ENCODE data around the gene GSTA3.
"Not testable (repeated sequence)": the region's sequence is repeated elsewhere in the genome, so short reads cannot be mapped to it uniquely, and the experiment has no call there.

The GSTA3 gene

GRCh38 chr6:52909531-52909930, at the start of gene GSTA3:
GSTA3 (minus strand) TSS chr6:52909698; CDS start chr6:52905834, 3,864 bp downstream.
- DNase-seq (ENCODE audit: low spot score): no peak

DNA sequence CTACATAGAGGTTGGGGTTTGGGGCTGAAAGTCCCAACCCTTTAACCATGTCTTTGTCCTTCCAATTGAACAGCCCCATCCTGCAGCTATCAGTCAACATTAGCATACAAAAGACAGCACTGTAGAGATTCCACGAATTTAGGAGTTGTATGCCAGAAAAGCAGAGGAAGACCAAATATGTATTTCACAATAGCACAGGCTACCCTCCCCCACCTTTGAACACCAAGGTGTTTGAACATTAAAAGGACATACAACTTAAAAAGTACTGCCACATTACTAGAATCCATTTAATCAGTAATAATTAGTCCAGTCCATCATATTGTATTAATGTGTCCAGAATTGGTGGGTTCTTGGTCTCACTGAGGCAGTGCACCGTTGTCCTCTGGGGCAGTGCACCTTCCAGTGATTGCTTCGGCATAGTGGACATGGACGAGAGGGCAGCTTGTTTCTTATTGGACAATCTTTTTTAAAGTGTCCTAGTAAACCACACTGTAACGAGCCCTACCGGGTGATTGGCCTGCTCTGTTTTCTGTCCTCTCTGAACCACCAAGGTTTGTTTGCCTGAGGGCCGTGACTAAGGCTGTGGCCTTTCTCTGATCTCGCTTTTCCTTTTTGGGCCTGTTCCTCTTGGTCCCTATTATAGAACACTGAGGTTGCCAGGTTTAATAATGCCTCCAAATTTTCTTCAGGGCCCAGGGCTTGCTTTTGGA, 49.2 kb upstream of the GSTA3 start:
- no peak for DNase-seq (ENCODE audit: low spot score)

DNA sequence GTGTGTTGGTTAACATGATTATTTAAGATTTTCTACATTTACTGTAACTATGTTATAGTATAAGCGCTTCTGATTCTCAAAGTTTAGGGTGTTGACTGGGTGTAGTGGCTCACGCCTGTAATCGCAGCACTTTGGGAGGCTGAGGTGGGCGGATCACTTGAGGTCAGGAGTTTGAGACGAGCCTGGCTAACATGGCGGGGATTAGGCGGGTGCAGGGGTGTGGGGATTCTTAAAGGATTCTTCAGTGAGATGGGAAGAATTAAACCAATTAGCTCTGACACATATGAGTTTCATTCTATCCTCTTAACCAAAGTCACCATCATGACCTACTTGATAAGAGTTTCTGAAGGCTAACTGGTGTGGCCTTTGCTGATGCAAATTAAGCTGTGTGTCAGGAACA, 46.4 kb upstream of the GSTA3 start:
- no peak for DNase-seq (ENCODE audit: low spot score)

DNA sequence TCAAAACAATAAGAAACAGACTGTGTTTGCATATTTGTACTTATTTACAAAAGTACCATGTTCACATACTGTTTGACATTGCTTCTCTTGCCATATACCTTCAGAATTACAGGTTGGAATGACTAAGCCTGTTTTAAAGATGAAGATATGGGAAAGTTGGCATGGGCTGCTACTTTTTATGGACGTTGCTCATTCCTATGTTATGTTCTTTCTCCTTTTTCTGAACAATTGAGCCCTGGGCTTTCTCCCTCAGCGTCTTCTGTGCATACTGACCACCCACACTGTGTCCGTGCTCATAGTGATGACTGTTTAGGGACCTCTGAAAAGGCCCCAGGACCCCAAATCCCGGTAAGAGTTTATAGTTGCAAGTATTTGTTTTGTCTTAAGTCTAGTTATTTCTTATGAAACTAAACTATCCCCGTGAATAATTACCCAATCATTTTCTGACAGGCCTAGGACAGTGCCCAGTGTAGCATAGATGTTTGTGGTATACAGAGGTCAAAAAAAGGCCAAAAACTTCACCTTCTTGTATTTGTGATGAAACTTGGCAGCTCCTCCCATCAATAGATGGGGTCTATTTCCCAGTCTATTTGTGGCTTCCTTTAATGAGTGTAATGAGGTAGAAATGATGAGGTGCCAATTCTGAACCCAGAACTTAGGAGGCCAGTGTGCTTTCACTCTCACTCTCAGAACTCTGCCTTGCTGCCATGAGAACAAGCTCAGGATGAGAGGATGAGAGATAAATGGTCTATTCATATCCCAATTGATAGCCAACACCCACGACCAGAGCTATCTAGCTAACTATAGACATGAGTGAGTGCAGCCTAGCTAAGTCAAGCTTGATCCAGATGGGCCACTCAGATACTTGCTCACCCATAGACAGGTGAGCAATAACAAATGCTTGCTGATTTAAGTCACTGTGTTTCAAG, 44.7 kb upstream of the GSTA3 start:
- DNase-seq (ENCODE audit: low spot score): no peak

- DNase-seq (ENCODE audit: low spot score): no peak
Measured at GRCh38 chr6:52946306-52946705, 36.8 kb upstream of the GSTA3 start.

- DNase-seq (ENCODE audit: low spot score): not testable (repeated sequence)
Measured at GRCh38 chr6:52942821-52943220, 33.3 kb upstream of the GSTA3 start.

DNA sequence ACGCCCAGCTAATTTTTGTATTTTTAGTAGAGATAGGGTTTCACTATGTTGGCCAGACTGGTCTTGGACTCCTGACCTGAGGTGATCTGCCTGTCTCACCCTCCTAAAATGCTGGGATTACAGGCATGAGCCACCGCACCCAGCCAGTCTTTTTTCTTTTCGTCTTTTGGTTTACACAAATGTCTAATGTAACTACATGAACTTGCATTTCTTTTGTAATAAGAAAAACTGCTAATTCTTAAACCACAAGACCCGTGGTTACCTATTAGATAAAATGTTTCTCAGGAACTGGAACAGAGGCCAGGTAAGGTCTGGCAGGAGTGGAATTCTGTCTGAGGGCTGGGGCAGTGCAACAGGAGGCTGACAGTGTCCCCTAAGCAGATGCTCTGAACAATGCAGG, 32.7 kb upstream of the GSTA3 start:
- DNase-seq (ENCODE audit: low spot score): no peak

DNA sequence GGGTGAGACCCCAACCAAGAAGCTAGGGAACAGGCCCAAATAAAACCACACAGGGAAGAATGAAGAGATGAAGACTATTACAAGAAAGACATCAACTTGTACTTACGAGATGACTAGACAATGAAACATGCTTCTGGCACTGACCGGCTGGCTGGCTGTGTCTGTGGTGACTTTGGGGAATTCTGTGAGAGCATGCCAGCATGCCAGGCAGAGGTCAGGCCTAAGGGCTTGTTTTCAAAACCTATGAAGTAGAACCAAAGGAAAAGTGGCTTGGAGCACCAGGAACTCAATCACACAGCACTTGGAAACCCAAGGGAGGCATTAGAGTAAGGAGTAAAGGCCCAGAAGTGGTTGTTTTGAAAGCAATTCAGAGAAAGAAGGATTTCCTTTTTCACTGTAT, 28.4 kb upstream of the GSTA3 start:
- DNase-seq (ENCODE audit: low spot score): no peak

- DNase-seq (ENCODE audit: low spot score): no peak
Measured at GRCh38 chr6:52933778-52934177, 24.3 kb upstream of the GSTA3 start.

GRCh38 chr6:52931351-52931750, 21.9 kb upstream of the GSTA3 start:
- no peak for DNase-seq (ENCODE audit: low spot score)

GRCh38 chr6:52929321-52930164, 20.0 kb upstream of the GSTA3 start:
- no peak for DNase-seq (ENCODE audit: low spot score)

GRCh38 chr6:52927451-52927850, 18.0 kb upstream of the GSTA3 start:
- no peak for DNase-seq (ENCODE audit: low spot score)

- no peak for DNase-seq (ENCODE audit: low spot score)
Measured at GRCh38 chr6:52925919-52926792, 16.7 kb upstream of the GSTA3 start.

- DNase-seq (ENCODE audit: low spot score): no peak
Measured at GRCh38 chr6:52925042-52925441, 15.5 kb upstream of the GSTA3 start.

DNA sequence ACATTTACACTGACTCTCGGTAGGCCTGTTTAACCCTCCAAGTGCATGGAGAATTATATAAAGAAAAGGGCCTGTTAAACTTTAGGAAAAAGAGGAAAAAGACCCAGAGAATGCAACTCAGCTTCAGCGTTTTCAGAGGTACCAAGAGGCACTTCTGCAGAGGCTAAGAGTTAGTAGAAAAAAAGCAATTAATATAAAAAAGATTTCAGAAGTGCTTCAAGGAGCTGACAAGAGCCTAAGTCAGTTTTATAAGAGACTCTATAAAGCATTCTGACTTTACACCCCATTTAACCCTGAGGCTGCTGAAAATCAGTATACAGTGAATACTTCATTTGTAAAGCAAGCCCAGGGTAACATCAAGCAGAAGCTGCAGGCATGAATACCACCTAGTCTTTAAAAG, 14.2 kb upstream of the GSTA3 start:
- not testable (repeated sequence) for DNase-seq (ENCODE audit: low spot score)

DNA sequence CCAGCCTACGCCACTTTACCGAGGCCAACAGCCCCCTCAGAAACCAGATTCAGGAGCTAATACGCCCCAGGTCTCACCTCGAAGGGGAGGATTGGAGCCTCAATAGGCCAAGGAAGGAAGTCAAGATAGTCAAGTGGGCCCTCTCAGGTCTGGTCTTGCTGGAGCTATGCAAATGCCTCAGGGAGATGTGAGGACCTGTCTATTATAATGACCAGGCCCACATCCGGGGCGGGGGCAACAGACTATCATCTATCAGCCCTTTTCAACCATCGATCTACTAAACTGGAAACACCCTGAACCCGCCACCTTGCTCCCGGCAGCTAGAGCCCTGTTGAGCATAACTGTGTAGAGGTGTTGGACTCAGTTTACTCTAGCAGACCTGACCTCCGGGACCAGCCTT, 12.7 kb upstream of the GSTA3 start:
- DNase-seq (ENCODE audit: low spot score): no peak

DNA sequence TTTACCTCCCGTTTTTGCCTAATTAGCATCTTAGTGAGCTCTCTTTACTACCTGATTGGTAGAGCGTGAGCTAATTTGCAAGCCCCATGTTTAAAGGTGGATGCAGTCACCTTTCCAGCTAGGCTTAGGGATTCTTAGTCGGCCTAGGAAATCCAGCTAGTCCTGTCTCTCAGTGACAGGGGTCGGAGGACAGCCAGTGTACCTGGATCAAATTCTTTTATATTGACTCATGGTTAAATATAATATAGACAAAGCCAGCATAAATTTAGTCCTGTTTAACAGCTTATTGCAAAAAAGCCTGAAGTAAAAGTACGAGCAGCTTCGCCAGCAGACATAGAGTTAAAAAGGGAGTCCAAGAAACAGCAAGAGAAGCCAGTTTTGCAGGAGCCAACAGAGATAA, 12.2 kb upstream of the GSTA3 start:
- DNase-seq (ENCODE audit: low spot score): no peak

DNA sequence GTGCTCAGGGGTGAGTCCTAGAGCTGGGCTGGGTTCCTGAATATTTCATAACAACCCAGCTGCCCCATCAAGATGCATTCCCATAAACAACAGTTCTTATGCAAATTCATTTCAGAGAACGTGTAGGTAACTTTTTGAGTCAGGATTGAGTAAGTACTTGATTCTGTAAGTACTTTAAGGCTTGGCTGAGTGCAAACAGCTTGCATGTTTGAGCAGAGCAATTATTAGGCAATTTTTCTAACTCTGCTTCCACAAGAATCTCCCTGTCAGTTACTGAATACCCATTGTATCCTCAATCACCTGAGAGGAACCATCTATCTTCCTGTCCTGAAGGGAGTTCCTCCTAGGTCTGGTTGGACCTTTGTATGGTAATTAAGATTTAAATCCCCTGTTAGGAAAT, 10.0 kb upstream of the GSTA3 start:
- not testable (repeated sequence) for DNase-seq (ENCODE audit: low spot score)

GRCh38 chr6:52918771-52919170, 9.3 kb upstream of the GSTA3 start:
- DNase-seq (ENCODE audit: low spot score): not testable (repeated sequence)

- DNase-seq (ENCODE audit: low spot score): not testable (repeated sequence)
Measured at GRCh38 chr6:52918027-52918686, 8.7 kb upstream of the GSTA3 start.

- DNase-seq (ENCODE audit: low spot score): no peak
Measured at GRCh38 chr6:52914516-52914915, 5.0 kb upstream of the GSTA3 start.
